ENCODE results near the gene ZHX3. TPM values are rescaled to one million over a fixed set of nuclear protein-coding genes. Genes with fewer than 3 reads are reported as not detected.

ZHX3 gene
- total and polyA plus RNA-seq, 2 of the 4 experiments (the other 2 are of a cell fraction), result 25.0 to 28.0 TPM

DNA sequence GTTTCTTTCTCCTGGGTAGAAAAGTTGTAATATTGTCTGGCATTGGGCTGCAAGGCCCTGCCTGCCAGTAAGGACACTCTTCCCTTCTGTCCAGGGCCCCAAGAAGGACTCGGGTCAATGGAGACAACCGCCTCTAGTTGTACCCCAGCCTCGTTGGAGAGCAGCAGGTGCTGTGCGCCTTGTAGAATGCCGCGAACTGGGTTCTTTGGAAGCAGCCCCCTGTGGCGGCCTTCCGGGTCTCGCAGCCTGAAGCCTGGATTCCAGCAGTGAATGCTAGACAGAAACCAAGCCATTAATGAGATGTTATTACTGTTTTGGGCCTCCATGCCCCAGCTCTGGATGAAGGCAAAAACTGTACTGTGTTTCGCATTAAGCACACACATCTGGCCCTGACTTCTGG lies 143.2 kb downstream of the ZHX3 start:
- in situ Hi-C loops (cut with MboI; ENCODE audit: low sequenced_read_pairs) (loop anchor here (25.0 kb wide), 1 partner anchor 438 kb away; the partner anchor contains the start of gene CHD6), intact Hi-C loops (cut with micrococcal nuclease) (loop anchor here (5.0 to 10.0 kb wide), 2 partner anchors 223 to 520 kb away; no protein-coding TSS in a partner anchor), dilution Hi-C loops (cut with HindIII; ENCODE audit: low sequenced_read_pairs, unreplicated experiment) (no loop called here)
- 0 out of 3 replicates have a peak overlapping the region, but pooled peaks have one; percentile 23 for H2BK15ac ChIP-seq (ENCODE audit: low read depth, low read length)
- no peak overlapping the region for H3K23ac ChIP-seq (ENCODE audit: low read depth, low read length)
- H3K4me3 ChIP-seq (ENCODE audit: insufficient read depth, low read depth, low read length), result no peak overlapping the region
- 0 out of 2 replicates have a peak overlapping the region, but pooled peaks have one; percentile 34 for H3K4ac ChIP-seq (ENCODE audit: low read depth, low read length)
- no peak overlapping the region for H2AK9ac ChIP-seq (replicated peaks; ENCODE audit: low read depth, low read length, poor library complexity)
- H3K9me1 ChIP-seq (ENCODE audit: insufficient read depth, low read length), result peaks cover 28% of the 10 kb centered on the region
- H4K8ac ChIP-seq (ENCODE audit: low read depth in 2 of 2, low read length in 2 of 2), result peak overlapping the region in 1 of 2 experiments; percentile 46; a peak in 2 of 4 replicates
- H3K36me3 ChIP-seq (ENCODE audit: control insufficient read depth, insufficient read depth, low read length), result peaks cover 62% of the 10 kb centered on the region
- H3K79me1 ChIP-seq (ENCODE audit: low read depth in 1 of 2, low read length in 2 of 2), result peaks cover 21 to 85% of the 10 kb centered on the region in 2 experiments
- WGBS, 2 experiments (ENCODE audit: extremely low coverage in 2 of 2, insufficient read length in 1 of 2), result 100% methylated on average over 6 of the region's 10 CpGs; no CpG with 5 or more reads in 1 of the 2 experiments
- peak overlapping the region; percentile 62 for H4K5ac ChIP-seq (ENCODE audit: low read depth, low read length)
- H3K9me3 ChIP-seq (ENCODE audit: control insufficient read depth, insufficient read depth, low read length), result no peaks in the 10 kb centered on the region
- peak overlapping the region; percentile 58 for H4K91ac ChIP-seq (ENCODE audit: insufficient read depth, low read depth, low read length)
- H2BK5ac ChIP-seq (ENCODE audit: low read depth, low read length, poor library complexity, severe bottlenecking), result peak overlapping the region; percentile 71
- POLR2A ChIA-PET (ENCODE audit: unreplicated experiment), result no interaction called here
- ATAC-seq (ENCODE audit: low read depth), result no peak
- H2AK5ac ChIP-seq (ENCODE audit: low read depth, low read length), result peak overlapping the region; percentile 80
- 0 out of 2 replicates have a peak overlapping the region, but pooled peaks have one; percentile 14 for H3K4me2 ChIP-seq (ENCODE audit: low read depth, low read length)
- peak overlapping the region; percentile 23; the same call in 1 of the 2 replicates for H2BK20ac ChIP-seq (ENCODE audit: low read depth, low read length)
- CTCF ChIA-PET, result interaction anchor here (0.8 to 1.2 kb wide), 4 partner anchors 58 to 237 kb away, joined by 3 to 5 read pairs (median 4); partner anchors contain the start of gene LPIN3
- H4K20me1 ChIP-seq (ENCODE audit: insufficient read depth, low read length), result peaks cover 22% of the 10 kb centered on the region
- H3K27ac ChIP-seq (ENCODE audit: insufficient read depth, low read length), result peak overlapping the region; percentile 40; the same call in 1 of the 2 replicates
- H3K9ac ChIP-seq (ENCODE audit: low read depth, low read length), result peak overlapping the region; percentile 10; the same call in 1 of the 2 replicates
- no peaks in the 10 kb centered on the region for H3K27me3 ChIP-seq (ENCODE audit: control insufficient read depth, insufficient read depth, low read length)
- H3K56ac ChIP-seq (ENCODE audit: extremely low read depth, insufficient read depth, low read length), result no peak overlapping the region
- H3K18ac ChIP-seq (ENCODE audit: low read depth, low read length), result peak overlapping the region; percentile 43; the same call in 1 of the 2 replicates
- H3K4me1 ChIP-seq (ENCODE audit: control insufficient read depth, insufficient read depth, low read length), result peaks cover 43% of the 10 kb centered on the region
- H3K14ac ChIP-seq (replicated peaks; ENCODE audit: low read depth, low read length), result no peak overlapping the region
- H2BK120ac ChIP-seq (ENCODE audit: low read depth, low read length), result 0 out of 2 replicates have a peak overlapping the region, but pooled peaks have one; percentile 21
- H2AFZ ChIP-seq (replicated peaks; ENCODE audit: low read length, poor library complexity), result no peak overlapping the region
- BruUV-seq (replicated peaks), result no TSS peak
- no peak for DNase-seq
- no peak for TF ChIP-seq MAFK (IDR thresholded peaks at IDR 0.05; ENCODE audit: low read depth, low read length)
- TF ChIP-seq NFE2L2 (IDR thresholded peaks at IDR 0.05; ENCODE audit: low read depth, low read length), result no peak
- TF ChIP-seq CEBPB (IDR thresholded peaks at IDR 0.05; ENCODE audit: low read depth, low read length), result no peak
- TF ChIP-seq MXI1 (IDR thresholded peaks at IDR 0.05; ENCODE audit: borderline replicate concordance, low read depth, low read length), result no peak
- TF ChIP-seq BHLHE40 (IDR thresholded peaks at IDR 0.05; ENCODE audit: low read depth, low read length), result no peak
- no peak for TF ChIP-seq RFX5 (IDR thresholded peaks at IDR 0.05; ENCODE audit: low read depth, low read length)
- no peak for TF ChIP-seq POLR2A (IDR thresholded peaks at IDR 0.05; ENCODE audit: low read depth, low read length)
- TF ChIP-seq, protein P1, sequence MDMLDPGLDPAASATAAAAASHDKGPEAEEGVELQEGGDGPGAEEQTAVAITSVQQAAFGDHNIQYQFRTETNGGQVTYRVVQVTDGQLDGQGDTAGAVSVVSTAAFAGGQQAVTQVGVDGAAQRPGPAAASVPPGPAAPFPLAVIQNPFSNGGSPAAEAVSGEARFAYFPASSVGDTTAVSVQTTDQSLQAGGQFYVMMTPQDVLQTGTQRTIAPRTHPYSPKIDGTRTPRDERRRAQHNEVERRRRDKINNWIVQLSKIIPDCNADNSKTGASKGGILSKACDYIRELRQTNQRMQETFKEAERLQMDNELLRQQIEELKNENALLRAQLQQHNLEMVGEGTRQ (IDR thresholded peaks at IDR 0.05; ENCODE audit: low read depth, low read length), result no peak
- no peak for TF ChIP-seq RAD21 (IDR thresholded peaks at IDR 0.05; ENCODE audit: low read length)
- no peak for TF ChIP-seq SMC3 (IDR thresholded peaks at IDR 0.05; ENCODE audit: low read depth, low read length)
- TF ChIP-seq MAZ (IDR thresholded peaks at IDR 0.05; ENCODE audit: borderline replicate concordance, low read depth, low read length), result no peak
- no peak for TF ChIP-seq FOS (IDR thresholded peaks at IDR 0.05; ENCODE audit: low read depth, low read length)
- TF ChIP-seq, protein P2, sequence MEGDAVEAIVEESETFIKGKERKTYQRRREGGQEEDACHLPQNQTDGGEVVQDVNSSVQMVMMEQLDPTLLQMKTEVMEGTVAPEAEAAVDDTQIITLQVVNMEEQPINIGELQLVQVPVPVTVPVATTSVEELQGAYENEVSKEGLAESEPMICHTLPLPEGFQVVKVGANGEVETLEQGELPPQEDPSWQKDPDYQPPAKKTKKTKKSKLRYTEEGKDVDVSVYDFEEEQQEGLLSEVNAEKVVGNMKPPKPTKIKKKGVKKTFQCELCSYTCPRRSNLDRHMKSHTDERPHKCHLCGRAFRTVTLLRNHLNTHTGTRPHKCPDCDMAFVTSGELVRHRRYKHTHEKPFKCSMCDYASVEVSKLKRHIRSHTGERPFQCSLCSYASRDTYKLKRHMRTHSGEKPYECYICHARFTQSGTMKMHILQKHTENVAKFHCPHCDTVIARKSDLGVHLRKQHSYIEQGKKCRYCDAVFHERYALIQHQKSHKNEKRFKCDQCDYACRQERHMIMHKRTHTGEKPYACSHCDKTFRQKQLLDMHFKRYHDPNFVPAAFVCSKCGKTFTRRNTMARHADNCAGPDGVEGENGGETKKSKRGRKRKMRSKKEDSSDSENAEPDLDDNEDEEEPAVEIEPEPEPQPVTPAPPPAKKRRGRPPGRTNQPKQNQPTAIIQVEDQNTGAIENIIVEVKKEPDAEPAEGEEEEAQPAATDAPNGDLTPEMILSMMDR (conservative IDR thresholded peaks at IDR 0.05; ENCODE audit: low read depth, low read length), result no peak
- TF ChIP-seq RCOR1 (IDR thresholded peaks at IDR 0.05; ENCODE audit: insufficient replicate concordance, low read length), result no peak
- no peak for TF ChIP-seq ELK1 (IDR thresholded peaks at IDR 0.05; ENCODE audit: borderline replicate concordance, low read depth, low read length)
